Progenitor cell of endocrine pancreas (in vitro differentiated cells): Measurements from ENCODE around the gene FZD10. TPM values are rescaled to one million over a fixed set of nuclear protein-coding genes. Genes with fewer than 3 reads are reported as not detected.

Source experiments
- DNase-seq: peaks from one replicate; pipeline ENCODE4 v3.0.0; 2021; ENCODE audit warnings: low spot score; ENCODE audit not compliant: unreplicated experiment
- H3K27ac Mint-ChIP-seq: 2 replicates; pipeline ENCODE4 v1.8.0; 2021; ENCODE audit warnings: mild to moderate bottlenecking, moderate library complexity, mixed read lengths
- H3K27me3 Mint-ChIP-seq: 2 replicates; pipeline ENCODE4 v1.8.0; 2021; ENCODE audit warnings: mixed read lengths
- H3K36me3 Mint-ChIP-seq: 2 replicates; pipeline ENCODE4 v1.8.0; 2022; ENCODE audit warnings: mixed read lengths; ENCODE audit not compliant: insufficient read depth
- H3K4me1 Mint-ChIP-seq: 2 replicates; pipeline ENCODE4 v1.8.0; 2021; ENCODE audit warnings: low read depth, mixed read lengths
- H3K4me3 Mint-ChIP-seq: 2 replicates; pipeline ENCODE4 v1.8.0; 2021; ENCODE audit warnings: low read depth, mild to moderate bottlenecking, moderate library complexity, mixed read lengths
- H3K9me3 Mint-ChIP-seq: 2 replicates; pipeline ENCODE4 v1.8.0; 2021; ENCODE audit warnings: low read depth, mixed read lengths
- total RNA-seq: library from RNA; stranded (reverse); gene quantifications from 2 replicates; pipeline ENCODE4 v1.2.1, GENCODE V29; 2021
- TF ChIP-seq, protein P1 (sequence below): fragments of 200-600 bp; sonication (generic); IDR thresholded peaks from one replicate; pipeline ENCODE4 v1.5.0; 2021; ENCODE audit warnings: antibody characterized with exemption, mild to moderate bottlenecking; ENCODE audit not compliant: unreplicated experiment

Gene FZD10
- total RNA-seq, 1 donor from 2014 or later: 0.24 TPM

DNA sequence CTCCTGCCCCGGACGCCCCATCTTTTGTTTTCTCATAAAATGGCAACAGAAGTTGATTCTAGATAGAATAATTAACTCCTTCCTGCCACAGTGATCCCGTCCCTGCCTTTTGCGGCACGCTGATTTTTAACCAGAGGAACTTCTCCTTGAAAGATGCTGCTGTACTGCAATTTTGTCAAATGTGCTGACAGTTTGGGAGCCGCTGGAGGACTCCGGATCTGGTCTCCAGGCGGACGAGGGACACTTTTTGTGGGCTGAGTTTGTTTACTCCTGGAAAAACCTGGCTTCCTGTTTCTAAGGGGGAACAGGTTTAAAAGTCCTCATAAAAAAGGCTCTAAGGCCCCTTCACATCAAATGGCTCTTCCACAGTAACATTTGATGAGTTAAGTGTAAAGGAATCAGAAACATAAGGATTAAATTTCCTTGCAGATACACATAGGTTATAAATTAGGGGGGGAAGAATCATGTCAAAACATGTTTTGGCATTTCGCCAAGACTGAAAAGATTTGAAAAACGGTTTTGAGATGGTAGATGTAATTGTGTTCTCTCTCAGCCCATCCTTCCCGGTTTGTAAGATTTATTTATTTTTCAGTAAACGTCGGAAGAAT lies 15.5 kb downstream of the FZD10 start:
- Mint-ChIP-seq H3K4me1 (no peaks in the 10 kb centered on the region), H3K9me3 (peaks cover 5% of the 10 kb centered on the region), H3K27me3 (peaks cover 66% of the 10 kb centered on the region), H3K27ac (no peak overlapping the region), H3K4me3 (no peak overlapping the region), H3K36me3 (no peaks in the 10 kb centered on the region)
- no peak for DNase-seq
- TF ChIP-seq, protein P1, sequence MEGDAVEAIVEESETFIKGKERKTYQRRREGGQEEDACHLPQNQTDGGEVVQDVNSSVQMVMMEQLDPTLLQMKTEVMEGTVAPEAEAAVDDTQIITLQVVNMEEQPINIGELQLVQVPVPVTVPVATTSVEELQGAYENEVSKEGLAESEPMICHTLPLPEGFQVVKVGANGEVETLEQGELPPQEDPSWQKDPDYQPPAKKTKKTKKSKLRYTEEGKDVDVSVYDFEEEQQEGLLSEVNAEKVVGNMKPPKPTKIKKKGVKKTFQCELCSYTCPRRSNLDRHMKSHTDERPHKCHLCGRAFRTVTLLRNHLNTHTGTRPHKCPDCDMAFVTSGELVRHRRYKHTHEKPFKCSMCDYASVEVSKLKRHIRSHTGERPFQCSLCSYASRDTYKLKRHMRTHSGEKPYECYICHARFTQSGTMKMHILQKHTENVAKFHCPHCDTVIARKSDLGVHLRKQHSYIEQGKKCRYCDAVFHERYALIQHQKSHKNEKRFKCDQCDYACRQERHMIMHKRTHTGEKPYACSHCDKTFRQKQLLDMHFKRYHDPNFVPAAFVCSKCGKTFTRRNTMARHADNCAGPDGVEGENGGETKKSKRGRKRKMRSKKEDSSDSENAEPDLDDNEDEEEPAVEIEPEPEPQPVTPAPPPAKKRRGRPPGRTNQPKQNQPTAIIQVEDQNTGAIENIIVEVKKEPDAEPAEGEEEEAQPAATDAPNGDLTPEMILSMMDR: no peak

DNA sequence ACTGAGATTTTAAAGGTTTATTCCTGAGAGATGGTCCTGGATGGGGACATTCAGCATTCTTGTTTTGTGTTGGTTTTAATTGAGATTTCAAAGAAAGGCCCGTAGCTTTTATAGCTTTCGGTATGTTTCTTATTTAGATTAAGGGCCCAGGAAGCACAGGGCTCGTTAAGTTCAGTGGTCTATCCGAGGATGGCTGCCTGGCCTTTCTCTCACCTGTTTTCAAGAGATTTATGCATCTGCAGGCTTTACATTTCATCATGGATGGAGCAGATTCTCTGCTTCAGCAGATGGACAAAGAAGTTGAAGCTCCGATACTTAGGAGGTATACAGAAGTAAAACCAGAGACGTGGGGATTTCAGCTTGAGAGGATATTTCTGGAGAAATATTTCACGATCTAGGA lies 16.0 kb downstream of the FZD10 start:
- no peak overlapping the region for H3K4me3 Mint-ChIP-seq

DNA sequence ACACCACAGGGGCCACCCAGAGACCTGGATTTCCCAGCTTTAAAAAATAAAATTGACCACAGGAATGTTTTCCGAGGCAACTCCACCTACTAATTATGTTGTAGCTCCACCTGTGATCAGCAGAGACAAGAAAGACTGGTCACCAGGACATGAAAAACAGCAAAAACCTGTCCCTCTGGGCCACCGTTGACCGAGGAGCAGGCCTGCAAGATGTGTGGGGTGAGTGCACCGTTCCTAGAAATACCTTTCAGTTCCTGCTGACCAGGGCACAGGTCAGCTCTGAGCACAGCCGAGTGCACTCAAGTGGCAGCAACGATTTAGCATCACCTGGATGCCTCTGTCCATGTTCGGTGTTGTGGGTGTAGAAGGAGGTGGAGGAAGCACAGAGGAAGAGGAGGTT lies 16.9 kb downstream of the FZD10 start:
- Mint-ChIP-seq H3K27me3 (peaks cover 67% of the 10 kb centered on the region), H3K27ac (no peak overlapping the region), H3K4me1 (no peaks in the 10 kb centered on the region), H3K36me3 (no peaks in the 10 kb centered on the region), H3K9me3 (peaks cover 5% of the 10 kb centered on the region), H3K4me3 (no peak overlapping the region)
- DNase-seq: no peak
- TF ChIP-seq, protein P1: no peak

More for the DNA sequence above, 16.0 kb downstream of the FZD10 start:
- DNase-seq: no peak
- H3K27ac Mint-ChIP-seq: no peak overlapping the region
- peaks cover 68% of the 10 kb centered on the region for H3K27me3 Mint-ChIP-seq
- H3K9me3 Mint-ChIP-seq: peaks cover 5% of the 10 kb centered on the region
- no peaks in the 10 kb centered on the region for H3K4me1 Mint-ChIP-seq
- TF ChIP-seq, protein P1: no peak
- H3K36me3 Mint-ChIP-seq: no peaks in the 10 kb centered on the region

DNA sequence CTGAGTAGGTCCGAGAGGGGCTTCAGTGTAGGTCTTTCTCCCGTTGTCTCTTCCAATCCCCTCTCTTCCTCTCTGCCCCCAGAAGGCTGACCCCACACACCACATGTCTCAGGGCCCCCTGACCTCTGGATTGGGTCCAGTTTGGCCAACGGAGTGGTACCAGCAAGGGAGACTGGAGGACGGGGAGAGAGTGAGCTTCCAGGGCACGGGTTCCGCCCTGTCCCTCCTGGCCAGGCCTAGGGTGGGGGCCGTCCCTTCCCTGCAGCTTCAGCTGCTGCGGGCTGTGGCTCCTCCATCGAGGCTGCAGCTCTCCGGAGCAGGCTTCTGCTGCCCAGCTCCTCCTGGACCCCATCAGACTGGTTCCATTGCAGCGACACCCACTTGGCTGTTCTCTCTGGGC lies 17.4 kb downstream of the FZD10 start:
- H3K36me3 Mint-ChIP-seq: no peaks in the 10 kb centered on the region
- no peak overlapping the region for H3K27ac Mint-ChIP-seq
- H3K27me3 Mint-ChIP-seq: peaks cover 67% of the 10 kb centered on the region
- TF ChIP-seq, protein P1: no peak
- H3K4me1 Mint-ChIP-seq: no peaks in the 10 kb centered on the region
- DNase-seq: no peak
- no peak overlapping the region for H3K4me3 Mint-ChIP-seq
- H3K9me3 Mint-ChIP-seq: peaks cover 5% of the 10 kb centered on the region

DNA sequence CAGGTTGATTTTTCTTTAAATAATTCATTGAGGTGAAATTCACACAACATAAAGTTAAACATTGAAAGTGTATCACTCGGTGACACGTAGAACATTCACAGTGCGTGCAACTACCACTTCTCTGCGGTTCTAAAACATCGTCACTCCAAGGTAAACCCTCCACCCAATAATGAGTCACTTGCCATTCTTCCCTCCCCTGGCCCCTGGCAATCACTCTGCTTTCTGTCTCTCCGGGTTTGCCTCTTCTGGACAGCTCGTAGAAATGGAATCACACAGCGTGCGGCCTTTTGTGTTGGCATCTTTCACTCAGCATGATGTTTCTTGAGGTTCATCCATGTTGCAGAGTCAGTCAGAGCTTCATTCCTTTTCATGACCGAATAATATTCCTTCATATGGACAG lies 18.9 kb downstream of the FZD10 start:
- DNase-seq: no peak
- no peaks in the 10 kb centered on the region for H3K4me1 Mint-ChIP-seq
- no peak overlapping the region for H3K4me3 Mint-ChIP-seq
- H3K27me3 Mint-ChIP-seq: peaks cover 71% of the 10 kb centered on the region
- H3K9me3 Mint-ChIP-seq: peaks cover 5% of the 10 kb centered on the region
- TF ChIP-seq, protein P1: no peak
- H3K27ac Mint-ChIP-seq: no peak overlapping the region
- no peaks in the 10 kb centered on the region for H3K36me3 Mint-ChIP-seq
